ENCODE results near the gene PAX1.

GRCh38 chr20:21704408-21705385 lies 767 bp upstream of the PAX1 start:
- TF ChIP-seq, protein P1, sequence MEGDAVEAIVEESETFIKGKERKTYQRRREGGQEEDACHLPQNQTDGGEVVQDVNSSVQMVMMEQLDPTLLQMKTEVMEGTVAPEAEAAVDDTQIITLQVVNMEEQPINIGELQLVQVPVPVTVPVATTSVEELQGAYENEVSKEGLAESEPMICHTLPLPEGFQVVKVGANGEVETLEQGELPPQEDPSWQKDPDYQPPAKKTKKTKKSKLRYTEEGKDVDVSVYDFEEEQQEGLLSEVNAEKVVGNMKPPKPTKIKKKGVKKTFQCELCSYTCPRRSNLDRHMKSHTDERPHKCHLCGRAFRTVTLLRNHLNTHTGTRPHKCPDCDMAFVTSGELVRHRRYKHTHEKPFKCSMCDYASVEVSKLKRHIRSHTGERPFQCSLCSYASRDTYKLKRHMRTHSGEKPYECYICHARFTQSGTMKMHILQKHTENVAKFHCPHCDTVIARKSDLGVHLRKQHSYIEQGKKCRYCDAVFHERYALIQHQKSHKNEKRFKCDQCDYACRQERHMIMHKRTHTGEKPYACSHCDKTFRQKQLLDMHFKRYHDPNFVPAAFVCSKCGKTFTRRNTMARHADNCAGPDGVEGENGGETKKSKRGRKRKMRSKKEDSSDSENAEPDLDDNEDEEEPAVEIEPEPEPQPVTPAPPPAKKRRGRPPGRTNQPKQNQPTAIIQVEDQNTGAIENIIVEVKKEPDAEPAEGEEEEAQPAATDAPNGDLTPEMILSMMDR (IDR thresholded peaks at IDR 0.05), result no peak
- TF ChIP-seq POLR2AphosphoS5 (IDR thresholded peaks at IDR 0.05) (no peak), POLR2A (IDR thresholded peaks at IDR 0.05) (no peak), EP300 (IDR thresholded peaks at IDR 0.05) (no peak)
